Liver (tissue), 9 donors: ENCODE measurements around the gene PSMG1. TPM values are rescaled to one million over a fixed set of nuclear protein-coding genes. Genes with fewer than 3 reads are reported as not detected.
"Not testable (repeated sequence)": the region's sequence is repeated elsewhere in the genome, so short reads cannot be mapped to it uniquely, and the experiment has no call there.

Experiments used
- DNase-seq: peaks from one replicate; pipeline ENCODE4 v3.0.0-alpha.2; 2017; ENCODE audit warnings: low spot score
- H3K27ac ChIP-seq, 2 donors: one replicate each; pipeline ENCODE4 v1.7.0; 2013; ENCODE audit warnings: inconsistent platforms in 2 of 2, low read length in 2 of 2, control low read depth in 1 of 2, low read depth in 1 of 2, mild to moderate bottlenecking in 1 of 2
- H3K27me3 ChIP-seq, 4 donors: one replicate each; pipeline versions ENCODE4 v1.6.1 to v1.7.0; 2013; ENCODE audit warnings: low read length in 3 of 4, inconsistent platforms in 1 of 4, mild to moderate bottlenecking in 1 of 4, moderate library complexity in 1 of 4; ENCODE audit not compliant: control insufficient read depth in 4 of 4, insufficient read depth in 4 of 4
- H3K36me3 ChIP-seq, 4 donors: one replicate each; pipeline versions ENCODE4 v1.6.1 to v1.7.0; 2013; ENCODE audit warnings: low read length in 3 of 4, mild to moderate bottlenecking in 3 of 4, low read depth in 1 of 4, moderate library complexity in 1 of 4; ENCODE audit not compliant: control insufficient read depth in 4 of 4, insufficient read depth in 3 of 4
- H3K4me1 ChIP-seq, 4 donors: one replicate each; pipeline versions ENCODE4 v1.6.1 to v1.7.0; 2013; ENCODE audit warnings: low read length in 3 of 4, mild to moderate bottlenecking in 3 of 4, moderate library complexity in 1 of 4; ENCODE audit not compliant: control insufficient read depth in 4 of 4, insufficient read depth in 4 of 4
- H3K4me3 ChIP-seq, 3 donors: one replicate each; pipeline versions ENCODE4 v1.6.1 to v1.7.0; 2013; ENCODE audit warnings: low read length in 3 of 3, control low read depth in 1 of 3, low read depth in 1 of 3, mild to moderate bottlenecking in 1 of 3
- H3K9ac ChIP-seq, 2 donors: one replicate each; pipeline ENCODE4 v1.7.0; 2013; ENCODE audit warnings: low read length in 2 of 2, mild to moderate bottlenecking in 2 of 2, moderate library complexity in 2 of 2, control low read depth in 1 of 2, low read depth in 1 of 2
- H3K9me3 ChIP-seq, 4 donors: one replicate each; pipeline versions ENCODE4 v1.6.1 to v1.7.0; 2013; ENCODE audit warnings: low read length in 3 of 4; ENCODE audit not compliant: control insufficient read depth in 4 of 4
- ATF3 ChIP-seq: IDR thresholded peaks from 2 replicates; pipeline ENCODE4 v1.6.1; 2016; ENCODE audit warnings: antibody characterized with exemption
- CTCF ChIP-seq: fragments of 150-350 bp; IDR thresholded peaks from 2 replicates; pipeline ENCODE4 v1.5.1; 2017; ENCODE audit warnings: improper control_type of control experiment, low read depth, low read length; ENCODE audit not compliant: missing input control
- EGR1 ChIP-seq, 2 donors: IDR thresholded peaks; 2 replicates each; pipeline ENCODE4 v1.6.1; 2016 to 2018; ENCODE audit warnings: antibody characterized with exemption in 2 of 2, low read depth in 2 of 2
- FOXA1 ChIP-seq: IDR thresholded peaks from 2 replicates; pipeline ENCODE4 v1.6.1; 2016; ENCODE audit warnings: antibody characterized with exemption
- FOXA2 ChIP-seq: IDR thresholded peaks from 2 replicates; pipeline ENCODE4 v1.6.1; 2016; ENCODE audit warnings: antibody characterized with exemption
- GABPA ChIP-seq, 2 donors: IDR thresholded peaks in 1 of 2; conservative IDR thresholded peaks in 1 of 2; 2 replicates each; pipeline ENCODE4 v1.6.1; 2016; ENCODE audit warnings: antibody characterized with exemption in 2 of 2, mild to moderate bottlenecking in 1 of 2, moderate library complexity in 1 of 2
- HNF4A ChIP-seq, 2 donors: conservative IDR thresholded peaks; 2 replicates each; pipeline ENCODE4 v1.6.1; 2016; ENCODE audit warnings: antibody characterized with exemption in 2 of 2, mild to moderate bottlenecking in 2 of 2
- HNF4G ChIP-seq: IDR thresholded peaks from 2 replicates; pipeline ENCODE4 v1.6.1; 2016; ENCODE audit warnings: antibody characterized with exemption
- JUND ChIP-seq, 2 donors: IDR thresholded peaks; 2 replicates each; pipeline ENCODE4 v1.6.1; 2016; ENCODE audit warnings: antibody characterized with exemption in 2 of 2
- MAX ChIP-seq: IDR thresholded peaks from 2 replicates; pipeline ENCODE4 v1.6.1; 2016; ENCODE audit warnings: antibody characterized with exemption
- NR2F2 ChIP-seq: IDR thresholded peaks from 2 replicates; pipeline ENCODE4 v1.6.1; 2016; ENCODE audit warnings: antibody characterized with exemption
- RAD21 ChIP-seq, 2 donors: IDR thresholded peaks; 2 replicates each; pipeline ENCODE4 v1.6.1; 2016; ENCODE audit warnings: antibody characterized with exemption in 2 of 2, mild to moderate bottlenecking in 2 of 2
- REST ChIP-seq: IDR thresholded peaks from 2 replicates; pipeline ENCODE4 v1.6.1; 2016; ENCODE audit warnings: antibody characterized with exemption, mild to moderate bottlenecking
- RXRA ChIP-seq, 2 donors: IDR thresholded peaks; 2 replicates each; pipeline ENCODE4 v1.6.1; 2017 to 2018; ENCODE audit warnings: antibody characterized with exemption in 2 of 2, mild to moderate bottlenecking in 1 of 2
- SP1 ChIP-seq: IDR thresholded peaks from 2 replicates; pipeline ENCODE4 v1.6.1; 2018; ENCODE audit warnings: antibody characterized with exemption, mild to moderate bottlenecking
- TAF1 ChIP-seq: conservative IDR thresholded peaks from 2 replicates; pipeline ENCODE4 v1.6.1; 2016; ENCODE audit warnings: antibody characterized with exemption, mild to moderate bottlenecking
- YY1 ChIP-seq: IDR thresholded peaks from 2 replicates; pipeline ENCODE4 v1.6.1; 2016; ENCODE audit warnings: antibody characterized with exemption, mild to moderate bottlenecking
- ZBTB33 ChIP-seq: IDR thresholded peaks from 2 replicates; pipeline ENCODE4 v1.6.1; 2016; ENCODE audit warnings: antibody characterized with exemption
- WGBS: extraction: QIAGEN DNeasy Blood & Tissue Kit; methylation state at CpG from one replicate; pipeline ENCODE4 v1.1.7; 2013; 5-methylcytosine and 5-hydroxymethylcytosine counted together
- polyA plus RNA-seq, 2 donors: library from polyadenylated mRNA; stranded (reverse) in 1 of 2; unstranded in 1 of 2; fragments of 200-250 nt in 1 of 2; fragments of >200 nt in 1 of 2; fragmentation: Nextera tagmentation in 1 of 2; extraction: Ambion mirVana in 1 of 2; gene quantifications; one replicate each; pipeline versions ENCODE4 v1.2.1 to v1.2.3, GENCODE V29; 2013 to 2015
- total RNA-seq, 2 donors: library from RNA; depleted of rRNA; stranded (reverse); fragments of >200 nt; gene quantifications; one replicate each; pipeline ENCODE4 v1.2.3, GENCODE V29; 2014
- donor health status: healthy.
- donor health status: healthy.
- donor health status: healthy.
- donor health status: healthy.
- donor health status: healthy.

The PSMG1 gene
- total and polyA plus RNA-seq, 4 donors = 23.9 to 32.3 (median 30.7) TPM

GRCh38 chr21:39221282-39221996 is 38.2 kb upstream of the PSMG1 start:
- H3K27me3 ChIP-seq = no peaks in the 10 kb centered on the region
- no peaks in the 10 kb centered on the region for H3K9me3 ChIP-seq
- peaks cover 3 to 23% (median 18%) of the 10 kb centered on the region in 4 donors for H3K36me3 ChIP-seq
- H3K27ac ChIP-seq = no peak overlapping the region
- TF ChIP-seq GABPA (IDR thresholded peaks at IDR 0.05 in 1 of 2, conservative IDR thresholded peaks at IDR 0.05 in 1 of 2) (no peak), HNF4G (no peak), YY1 (no peak), RXRA (IDR thresholded peaks at IDR 0.05) (no peak), JUND (IDR thresholded peaks at IDR 0.05) (no peak), SP1 (no peak), HNF4A (conservative IDR thresholded peaks at IDR 0.05) (no peak), RAD21 (IDR thresholded peaks at IDR 0.05) (no peak), ATF3 (no peak), FOXA1 (no peak), EGR1 (IDR thresholded peaks at IDR 0.05; ENCODE audit: low read depth in 2 of 2) (no peak), FOXA2 (no peak), NR2F2 (no peak), TAF1 (no peak), MAX (no peak), CTCF (no peak), REST (no peak), ZBTB33 (no peak)
- H3K9ac ChIP-seq = no peak overlapping the region
- no peak overlapping the region for H3K4me3 ChIP-seq
- WGBS = 95% methylated on average over 7 of the region's 7 CpGs
- H3K4me1 ChIP-seq = peaks cover 0 to 6% (median under 1%) of the 10 kb centered on the region in 4 donors
- DNase-seq = no peak

- H3K4me1 ChIP-seq, H3K9me3 ChIP-seq, H3K27ac ChIP-seq, H3K9ac ChIP-seq, DNase-seq, H3K27me3 ChIP-seq, H3K4me3 ChIP-seq: not testable (repeated sequence)
- WGBS = over 99% methylated on average over 2 of the region's 2 CpGs
- H3K36me3 ChIP-seq = peaks cover 3 to 23% (median 19%) of the 10 kb centered on the region in 4 donors
Measured at GRCh38 chr21:39220875-39221274, 37.6 kb upstream of the PSMG1 start.
